ENCODE results near the gene AKT3.

AKT3 gene

DNA sequence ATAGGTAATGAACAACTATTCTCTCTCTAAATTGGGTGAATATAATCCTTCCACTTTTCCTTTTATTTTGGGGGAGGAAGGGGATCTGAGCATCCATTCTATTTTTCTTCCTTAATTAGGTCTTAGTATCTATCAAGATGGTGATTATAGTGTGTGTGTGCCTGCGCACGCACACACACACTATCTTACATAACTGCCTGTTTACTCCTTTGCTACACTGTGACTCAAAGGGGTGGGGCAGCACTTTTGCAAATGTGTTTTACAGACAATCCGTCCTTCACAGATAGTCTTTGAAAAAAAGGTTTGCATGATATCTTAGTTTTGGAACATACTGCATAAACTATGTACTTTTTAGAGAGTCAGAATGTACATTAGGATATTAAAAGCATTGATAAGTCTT is 402.7 kb downstream of the AKT3 start:
- TF ChIP-seq, protein P1, sequence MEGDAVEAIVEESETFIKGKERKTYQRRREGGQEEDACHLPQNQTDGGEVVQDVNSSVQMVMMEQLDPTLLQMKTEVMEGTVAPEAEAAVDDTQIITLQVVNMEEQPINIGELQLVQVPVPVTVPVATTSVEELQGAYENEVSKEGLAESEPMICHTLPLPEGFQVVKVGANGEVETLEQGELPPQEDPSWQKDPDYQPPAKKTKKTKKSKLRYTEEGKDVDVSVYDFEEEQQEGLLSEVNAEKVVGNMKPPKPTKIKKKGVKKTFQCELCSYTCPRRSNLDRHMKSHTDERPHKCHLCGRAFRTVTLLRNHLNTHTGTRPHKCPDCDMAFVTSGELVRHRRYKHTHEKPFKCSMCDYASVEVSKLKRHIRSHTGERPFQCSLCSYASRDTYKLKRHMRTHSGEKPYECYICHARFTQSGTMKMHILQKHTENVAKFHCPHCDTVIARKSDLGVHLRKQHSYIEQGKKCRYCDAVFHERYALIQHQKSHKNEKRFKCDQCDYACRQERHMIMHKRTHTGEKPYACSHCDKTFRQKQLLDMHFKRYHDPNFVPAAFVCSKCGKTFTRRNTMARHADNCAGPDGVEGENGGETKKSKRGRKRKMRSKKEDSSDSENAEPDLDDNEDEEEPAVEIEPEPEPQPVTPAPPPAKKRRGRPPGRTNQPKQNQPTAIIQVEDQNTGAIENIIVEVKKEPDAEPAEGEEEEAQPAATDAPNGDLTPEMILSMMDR (IDR thresholded peaks at IDR 0.05; ENCODE audit: low read length), result no peak
- TF ChIP-seq EZH2phosphoT487 (IDR thresholded peaks at IDR 0.05; ENCODE audit: low read length) (no peak), EZH2 (optimal IDR thresholded peaks at IDR 0.05; ENCODE audit: low read depth, low read length) (no peak)
- Histone ChIP-seq H3K9ac (ENCODE audit: low read length) (no peak overlapping the region), H3K4me3 (ENCODE audit: low read length) (no peak overlapping the region), H3K9me2 (replicated peaks; ENCODE audit: insufficient read depth, low read length) (no peaks in the 10 kb centered on the region), H3K79me2 (ENCODE audit: low read length) (no peaks in the 10 kb centered on the region), H3F3A (ENCODE audit: insufficient read depth, low read length) (no peaks in the 10 kb centered on the region), H3K27ac (ENCODE audit: low read length) (no peak overlapping the region), H3K4me2 (ENCODE audit: low read depth, low read length) (no peak overlapping the region), H4K20me1 (ENCODE audit: insufficient read depth, low read length) (no peaks in the 10 kb centered on the region), H2AFZ (ENCODE audit: low read length) (no peak overlapping the region), H3K4me1 (ENCODE audit: low read length) (peaks cover 7% of the 10 kb centered on the region), H3K36me3 (replicated peaks; ENCODE audit: insufficient read depth, low read length) (no peaks in the 10 kb centered on the region), H3K9me3 (replicated peaks; ENCODE audit: insufficient read depth, low read length) (no peaks in the 10 kb centered on the region), H3K27me3 (replicated peaks; ENCODE audit: insufficient read depth, low read length) (no peaks in the 10 kb centered on the region)
- no peak for DNase-seq

DNA sequence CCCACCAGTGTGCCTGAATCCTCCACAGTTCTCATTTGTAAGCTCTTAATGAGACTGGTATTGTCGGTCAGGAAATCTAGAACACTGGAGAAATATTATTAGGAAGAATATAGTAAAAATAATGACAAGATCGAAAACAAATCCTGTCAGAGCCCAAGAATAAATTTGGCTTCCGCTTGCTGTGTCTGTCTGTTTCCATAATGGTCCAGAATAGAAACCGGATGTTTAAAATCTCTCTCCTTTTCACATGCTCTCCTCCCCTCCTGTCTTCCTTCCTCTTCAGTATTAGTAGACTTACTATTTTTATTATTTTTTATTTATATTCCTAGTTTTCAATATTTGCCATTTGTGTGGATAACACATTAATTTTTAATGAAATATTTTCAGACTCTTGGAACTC is 406.5 kb downstream of the AKT3 start:
- Histone ChIP-seq H2AFZ (ENCODE audit: low read length) (no peak overlapping the region), H3K27me3 (replicated peaks; ENCODE audit: insufficient read depth, low read length) (no peaks in the 10 kb centered on the region), H3F3A (ENCODE audit: insufficient read depth, low read length) (no peaks in the 10 kb centered on the region), H4K20me1 (ENCODE audit: insufficient read depth, low read length) (no peaks in the 10 kb centered on the region), H3K4me1 (ENCODE audit: low read length) (peaks cover 7% of the 10 kb centered on the region), H3K9me3 (replicated peaks; ENCODE audit: insufficient read depth, low read length) (no peaks in the 10 kb centered on the region), H3K9me2 (replicated peaks; ENCODE audit: insufficient read depth, low read length) (no peaks in the 10 kb centered on the region), H3K79me2 (ENCODE audit: low read length) (no peaks in the 10 kb centered on the region), H3K4me3 (ENCODE audit: low read length) (no peak overlapping the region), H3K4me2 (ENCODE audit: low read depth, low read length) (peak overlapping the region; percentile 16; the same call in 1 of the 2 replicates), H3K9ac (ENCODE audit: low read length) (no peak overlapping the region), H3K27ac (ENCODE audit: low read length) (no peak overlapping the region), H3K36me3 (replicated peaks; ENCODE audit: insufficient read depth, low read length) (no peaks in the 10 kb centered on the region)
- no peak for TF ChIP-seq EZH2phosphoT487 (IDR thresholded peaks at IDR 0.05; ENCODE audit: low read length)
- no peak for TF ChIP-seq EZH2 (optimal IDR thresholded peaks at IDR 0.05; ENCODE audit: low read depth, low read length)
- TF ChIP-seq, protein P1 (IDR thresholded peaks at IDR 0.05; ENCODE audit: low read length), result no peak
- no peak for DNase-seq

DNA sequence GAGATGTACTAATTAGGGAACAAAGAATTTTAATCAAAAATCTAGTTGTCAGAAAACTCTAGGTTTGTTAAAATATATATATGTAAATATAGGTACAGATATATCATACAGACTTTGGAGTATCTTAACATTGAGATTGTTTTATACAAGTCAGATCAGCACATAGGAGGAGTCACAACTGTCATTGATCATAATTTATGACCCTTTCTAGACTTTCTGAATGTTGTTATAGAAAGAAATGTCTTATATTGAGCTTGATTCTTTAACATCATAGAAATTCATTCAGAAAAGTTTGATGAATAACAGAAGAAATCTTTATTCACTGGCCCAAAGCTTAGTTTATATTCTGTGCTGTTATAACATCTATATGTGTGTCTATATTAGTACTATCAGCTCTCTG is 408.4 kb downstream of the AKT3 start:
- Histone ChIP-seq H3K79me2 (ENCODE audit: low read length) (no peaks in the 10 kb centered on the region), H3K4me1 (ENCODE audit: low read length) (peaks cover 7% of the 10 kb centered on the region), H3K27me3 (replicated peaks; ENCODE audit: insufficient read depth, low read length) (no peaks in the 10 kb centered on the region), H3K9ac (ENCODE audit: low read length) (no peak overlapping the region), H3K9me2 (replicated peaks; ENCODE audit: insufficient read depth, low read length) (no peaks in the 10 kb centered on the region), H3K27ac (ENCODE audit: low read length) (no peak overlapping the region), H3K36me3 (replicated peaks; ENCODE audit: insufficient read depth, low read length) (no peaks in the 10 kb centered on the region), H3K4me3 (ENCODE audit: low read length) (no peak overlapping the region), H3K9me3 (replicated peaks; ENCODE audit: insufficient read depth, low read length) (no peaks in the 10 kb centered on the region), H3K4me2 (ENCODE audit: low read depth, low read length) (no peak overlapping the region), H3F3A (ENCODE audit: insufficient read depth, low read length) (no peaks in the 10 kb centered on the region), H2AFZ (ENCODE audit: low read length) (no peak overlapping the region), H4K20me1 (ENCODE audit: insufficient read depth, low read length) (no peaks in the 10 kb centered on the region)
- TF ChIP-seq EZH2 (optimal IDR thresholded peaks at IDR 0.05; ENCODE audit: low read depth, low read length) (no peak), EZH2phosphoT487 (IDR thresholded peaks at IDR 0.05; ENCODE audit: low read length) (no peak)
- TF ChIP-seq, protein P1 (IDR thresholded peaks at IDR 0.05; ENCODE audit: low read length), result no peak
- no peak for DNase-seq

Measured in MM.1S (cell line).